NCI-H128 (cell line): ENCODE results near the gene ALOX12B.
"Not testable (repeated sequence)": the region's sequence is repeated elsewhere in the genome, so short reads cannot be mapped to it uniquely, and the experiment has no call there.

ENCODE experiments used
- DNase-seq: peaks from one replicate; lab custom pipeline; 2025; ENCODE audit not compliant: unreplicated experiment; lab: John Stamatoyannopoulos, UW

The ALOX12B gene

GRCh38 chr17:8119581-8120519 lies 32.3 kb upstream of the ALOX12B start:
- DNase-seq, result peak; percentile 53

GRCh38 chr17:8118769-8119580 lies 31.5 kb upstream of the ALOX12B start:
- DNase-seq, result peak; percentile 61

- no peak for DNase-seq
These were observed 30.7 kb upstream of the ALOX12B start, which contains the start of gene ALOXE3 for GRCh38 chr17:8117980-8118768. Gene ALOXE3 (minus strand): TSS chr17:8118514. CDS start chr17:8117990, 524 bp downstream.

DNA sequence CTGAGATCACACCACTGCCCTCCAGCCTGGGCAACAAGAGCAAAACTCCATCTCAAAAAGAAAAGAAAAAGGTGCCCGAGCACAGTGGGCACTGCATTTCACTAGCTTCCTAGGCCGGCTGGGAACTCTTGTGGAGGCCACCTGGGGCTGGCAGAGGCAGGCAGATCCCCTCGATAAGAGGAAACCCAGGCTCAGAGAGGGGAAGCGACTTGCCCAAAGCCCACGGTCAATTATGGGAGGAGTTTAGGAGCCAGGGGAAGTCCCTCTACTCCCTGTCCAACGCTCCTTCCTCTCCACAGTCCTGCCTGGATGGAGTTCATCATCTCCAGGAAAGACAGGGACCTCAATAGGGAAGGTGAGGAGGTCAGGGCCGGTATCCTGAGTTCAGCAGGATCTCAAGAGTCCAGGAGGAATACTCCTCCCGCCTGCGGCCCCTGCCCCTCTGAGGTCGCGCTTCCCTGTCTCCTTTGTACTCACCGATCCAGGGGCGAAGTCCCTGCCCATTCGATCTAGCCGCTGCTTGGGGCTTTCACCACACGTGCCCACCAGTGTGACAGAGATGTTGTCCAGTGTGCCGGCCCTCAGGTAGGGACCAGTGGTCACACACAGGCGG lies 30.0 kb upstream of the ALOX12B start:
- DNase-seq, result no peak

DNA sequence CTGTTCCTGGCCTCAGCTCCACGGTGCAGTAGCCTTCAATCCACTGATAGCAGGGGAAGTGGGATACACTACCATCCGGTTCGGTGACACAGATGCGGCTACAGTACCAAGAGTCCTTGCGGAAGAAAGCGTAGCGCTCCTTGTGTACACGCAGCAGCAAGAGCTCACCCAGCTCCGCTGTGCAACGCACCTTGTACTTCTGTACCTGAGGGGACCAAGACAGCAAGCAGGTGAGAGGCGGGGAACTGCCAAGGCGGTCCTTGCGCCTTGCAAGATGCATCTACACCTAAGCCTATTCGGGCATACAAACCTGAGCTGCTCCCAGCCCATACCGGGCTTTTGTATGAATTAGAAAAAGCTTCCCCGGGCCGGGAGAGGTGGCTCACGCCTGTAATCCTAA lies 29.3 kb upstream of the ALOX12B start:
- DNase-seq, result no peak

- no peak for DNase-seq
These were observed 23.4 kb upstream of the ALOX12B start for GRCh38 chr17:8110907-8111306.

- DNase-seq, result no peak
These were observed 22.9 kb upstream of the ALOX12B start for GRCh38 chr17:8110456-8110804.

DNA sequence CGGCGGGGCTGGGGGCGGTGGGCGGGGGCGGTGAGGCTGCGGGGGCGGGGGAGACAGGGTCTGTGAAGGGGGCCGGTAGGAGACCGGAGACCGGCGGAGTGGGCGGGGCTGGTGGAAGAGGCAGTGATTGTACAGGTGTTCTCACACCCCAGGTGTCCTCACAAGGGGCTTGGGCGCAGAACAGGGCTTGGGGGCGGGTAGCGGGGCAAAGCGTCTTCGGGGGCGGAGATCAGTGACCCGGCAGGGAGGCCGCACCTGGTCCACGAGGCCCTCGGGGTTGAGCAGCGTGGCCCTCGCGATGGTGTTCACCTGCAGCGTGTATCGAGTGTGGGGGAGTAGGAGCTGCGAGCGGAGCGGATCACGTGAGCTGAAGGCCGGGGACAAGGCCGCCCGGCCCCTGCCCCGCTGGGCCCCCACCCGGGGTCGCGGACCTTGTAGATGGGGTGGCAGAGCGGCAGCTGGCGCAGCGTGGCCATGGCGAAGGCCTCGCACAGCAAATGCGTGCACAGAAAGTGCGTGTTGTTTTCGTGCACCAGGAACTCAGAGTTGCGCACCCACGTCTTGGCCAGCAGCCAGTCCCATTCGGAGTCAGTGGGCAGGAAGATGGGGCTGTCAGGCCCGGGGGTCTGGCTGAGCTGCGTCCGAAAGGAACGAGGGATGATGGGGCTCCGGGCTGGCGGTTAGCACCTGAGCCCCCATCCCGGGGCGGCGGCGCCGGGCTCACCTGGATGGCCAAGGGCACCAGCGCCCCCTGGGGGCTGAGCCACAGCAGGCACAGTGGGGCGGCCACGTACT lies 22.3 kb upstream of the ALOX12B start:
- no peak for DNase-seq

DNA sequence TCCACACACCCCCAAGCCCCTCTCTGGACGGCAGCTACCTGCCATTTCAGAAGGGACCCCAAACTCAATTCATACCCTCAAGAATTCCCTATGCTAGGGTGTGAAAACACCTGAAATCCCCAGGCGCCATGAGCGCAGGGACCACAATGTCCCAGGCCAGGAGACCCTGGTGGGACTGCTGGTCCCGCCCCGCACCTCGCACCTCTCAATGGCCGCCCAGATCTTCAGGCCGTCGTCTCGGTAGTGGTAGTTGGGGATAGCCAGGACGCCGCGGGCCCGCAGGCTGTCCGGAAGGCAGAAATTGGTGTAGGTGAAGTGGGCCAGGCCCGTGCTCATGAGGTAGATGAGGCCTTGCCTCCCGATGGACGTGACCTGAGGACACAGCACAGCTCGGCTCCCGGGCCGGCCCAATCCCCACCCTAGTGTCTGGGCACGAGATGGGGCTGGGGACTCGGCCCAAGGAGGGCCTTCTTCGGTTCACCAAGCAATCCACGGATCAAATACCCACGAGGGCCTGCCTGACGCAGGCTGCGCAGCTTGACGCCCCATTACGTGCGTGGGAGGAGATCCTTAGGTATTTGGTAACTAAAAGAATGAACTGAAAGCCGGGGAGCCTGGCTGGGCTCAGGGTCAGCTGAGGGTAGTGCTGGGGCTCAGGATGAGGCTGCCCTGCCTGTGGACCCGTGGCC lies 21.6 kb upstream of the ALOX12B start:
- no peak for DNase-seq

- not testable (repeated sequence) for DNase-seq
These were observed 19.5 kb upstream of the ALOX12B start for GRCh38 chr17:8106980-8107379.

DNA sequence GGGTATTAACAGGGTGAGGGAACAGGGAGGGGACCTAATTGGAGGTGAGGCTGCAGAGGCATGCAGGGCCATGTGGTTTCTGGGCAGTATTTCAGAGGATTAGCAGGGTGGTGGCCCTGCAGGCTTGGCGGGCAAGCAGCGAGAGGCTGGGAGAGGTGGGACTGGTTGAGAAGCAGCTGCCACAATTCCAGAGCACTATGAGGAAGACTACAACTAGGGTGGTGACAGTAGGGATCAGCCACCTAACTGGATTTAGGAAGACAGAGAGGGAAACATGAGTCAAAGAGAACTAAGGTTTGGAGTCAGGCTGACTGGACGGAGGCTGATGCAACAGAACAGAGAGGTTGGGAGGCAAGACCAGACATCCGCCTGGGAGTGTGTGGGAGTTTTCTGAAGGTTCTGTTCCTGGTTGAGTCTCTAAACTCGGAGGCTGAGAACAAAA lies 18.5 kb upstream of the ALOX12B start:
- no peak for DNase-seq

DNA sequence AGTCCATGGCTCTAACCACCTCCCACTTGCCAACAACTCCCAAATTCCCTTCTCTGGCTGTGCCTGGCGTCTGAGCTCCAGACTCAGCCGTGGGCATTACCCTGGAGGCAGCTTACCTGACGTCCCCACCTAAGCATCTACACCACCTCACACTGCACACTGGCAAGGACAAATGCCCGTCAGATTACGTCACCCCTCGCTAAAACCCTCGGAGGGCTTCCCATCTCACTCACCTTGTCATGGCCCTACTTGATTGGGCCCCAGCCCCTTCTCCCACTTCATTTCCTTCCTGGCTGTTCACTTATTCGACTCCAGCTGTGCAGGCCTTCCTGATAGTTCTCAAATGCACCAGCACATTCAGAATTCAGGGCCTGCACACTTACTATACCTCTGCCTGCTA lies 17.4 kb upstream of the ALOX12B start:
- no peak for DNase-seq

DNA sequence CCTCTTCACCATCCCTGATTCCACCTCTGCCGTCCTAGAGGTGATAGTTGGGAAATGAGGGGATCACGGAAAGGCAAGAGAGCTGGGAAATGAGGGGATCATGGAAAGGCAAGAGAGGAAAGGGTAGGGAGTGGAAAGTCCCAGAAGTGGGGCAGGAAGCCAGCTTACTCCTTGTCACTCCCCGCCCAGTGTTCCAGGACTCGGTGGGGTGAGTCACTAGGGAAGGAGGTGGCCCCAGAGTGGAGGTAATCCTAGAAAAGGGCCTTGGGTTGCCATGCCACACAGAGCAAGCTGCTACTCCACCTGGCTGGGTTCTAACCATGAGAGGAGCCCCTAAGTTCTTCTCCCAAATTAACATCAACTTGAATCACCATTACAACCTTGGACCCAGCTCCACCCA lies 16.0 kb upstream of the ALOX12B start:
- DNase-seq, result no peak

DNA sequence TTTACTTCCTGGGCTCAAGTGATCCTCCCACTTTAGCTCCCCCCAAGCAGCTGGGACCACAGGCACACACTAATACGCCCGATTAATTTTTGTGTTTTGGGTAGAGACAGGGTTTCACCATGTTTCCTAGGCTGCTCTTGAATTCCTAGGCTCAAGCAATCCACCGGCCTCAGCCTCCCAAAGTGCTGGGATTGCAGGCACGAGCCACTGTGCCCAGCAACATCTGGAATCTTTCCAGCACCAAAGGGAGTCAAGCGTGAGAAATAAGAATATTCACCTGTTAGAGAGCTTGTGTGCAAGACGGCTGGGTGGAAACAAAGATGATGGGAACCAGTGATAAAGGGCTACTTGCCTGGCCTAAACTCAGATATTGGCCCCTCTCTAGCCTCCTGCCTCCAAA lies 14.2 kb upstream of the ALOX12B start:
- DNase-seq, result no peak

DNA sequence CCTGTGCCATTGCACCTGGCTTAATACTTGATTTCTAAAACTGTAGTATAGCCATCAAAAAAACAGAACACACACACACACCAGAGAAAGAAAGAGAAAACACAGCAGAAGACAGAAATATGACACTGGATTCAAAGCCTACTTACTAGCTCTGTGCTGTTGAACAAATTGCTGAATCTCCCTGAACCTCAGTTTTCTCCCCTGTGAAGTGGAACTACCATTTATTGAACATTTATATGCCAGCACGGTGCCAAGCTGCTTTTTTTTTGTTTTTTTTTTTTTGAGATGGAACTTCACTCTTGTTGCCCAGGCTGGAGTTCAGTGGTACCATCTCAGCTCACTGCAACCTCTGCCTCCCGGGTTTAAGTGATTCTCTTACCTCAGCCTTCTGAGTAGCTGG lies 13.2 kb upstream of the ALOX12B start:
- DNase-seq, result no peak

DNA sequence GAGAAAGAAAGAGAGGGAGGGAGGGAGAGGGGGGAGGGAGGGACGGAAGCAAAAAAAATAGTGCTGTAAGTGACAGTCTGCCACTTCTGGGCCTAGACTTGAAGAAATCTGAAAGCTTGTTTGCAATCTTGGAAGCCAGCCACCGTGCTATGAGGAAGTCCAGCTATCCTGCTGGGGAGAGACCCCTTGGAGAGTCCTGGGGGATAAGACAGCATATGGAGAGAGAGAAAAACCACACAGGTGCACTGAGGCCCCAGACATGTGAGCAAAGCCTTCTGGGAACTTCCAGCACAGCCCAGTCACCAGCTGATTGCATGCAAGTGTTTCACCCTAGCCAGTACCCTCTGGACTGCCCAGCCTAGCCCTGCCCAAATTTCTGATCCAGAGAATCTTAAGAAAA lies 12.6 kb upstream of the ALOX12B start:
- no peak for DNase-seq

DNA sequence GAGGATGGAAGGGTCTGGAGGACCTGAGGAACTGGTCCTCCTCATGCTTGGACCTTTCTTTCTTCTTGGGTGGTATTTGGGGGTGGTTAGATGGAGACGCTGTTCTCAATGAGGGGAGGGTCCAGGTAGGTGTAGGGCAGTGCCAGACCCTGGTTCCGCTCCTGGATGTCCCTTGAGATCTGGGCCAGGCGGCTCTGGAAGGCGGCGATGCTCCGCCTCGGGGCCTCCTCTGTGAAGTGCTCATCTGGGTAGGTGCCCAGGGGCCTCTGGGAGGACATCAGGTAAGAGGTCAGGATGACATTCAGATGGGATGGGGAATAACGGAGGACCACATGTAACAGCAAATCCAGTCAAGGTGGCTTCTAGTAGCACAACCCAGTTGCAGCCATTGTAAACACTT lies 9.0 kb upstream of the ALOX12B start:
- no peak for DNase-seq

DNA sequence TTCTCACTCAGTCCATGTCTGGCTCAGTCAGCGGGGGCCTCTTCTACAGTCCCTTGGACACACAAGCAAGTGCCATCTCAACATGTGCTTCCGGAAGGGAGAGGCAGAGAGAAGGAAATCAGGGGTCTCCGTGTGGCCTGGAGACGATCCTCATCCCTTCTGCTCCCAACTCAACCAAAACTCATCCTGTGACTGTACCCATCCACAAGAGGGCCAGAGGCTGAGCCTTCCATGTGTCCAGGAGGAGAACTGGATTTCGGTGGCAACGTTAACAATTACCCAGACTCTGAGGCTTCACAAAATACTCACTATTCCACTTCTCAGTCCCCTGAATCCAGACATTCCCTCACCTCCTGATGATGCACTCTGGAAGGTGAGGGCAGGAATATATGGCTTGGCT lies 7.8 kb upstream of the ALOX12B start:
- no peak for DNase-seq

DNA sequence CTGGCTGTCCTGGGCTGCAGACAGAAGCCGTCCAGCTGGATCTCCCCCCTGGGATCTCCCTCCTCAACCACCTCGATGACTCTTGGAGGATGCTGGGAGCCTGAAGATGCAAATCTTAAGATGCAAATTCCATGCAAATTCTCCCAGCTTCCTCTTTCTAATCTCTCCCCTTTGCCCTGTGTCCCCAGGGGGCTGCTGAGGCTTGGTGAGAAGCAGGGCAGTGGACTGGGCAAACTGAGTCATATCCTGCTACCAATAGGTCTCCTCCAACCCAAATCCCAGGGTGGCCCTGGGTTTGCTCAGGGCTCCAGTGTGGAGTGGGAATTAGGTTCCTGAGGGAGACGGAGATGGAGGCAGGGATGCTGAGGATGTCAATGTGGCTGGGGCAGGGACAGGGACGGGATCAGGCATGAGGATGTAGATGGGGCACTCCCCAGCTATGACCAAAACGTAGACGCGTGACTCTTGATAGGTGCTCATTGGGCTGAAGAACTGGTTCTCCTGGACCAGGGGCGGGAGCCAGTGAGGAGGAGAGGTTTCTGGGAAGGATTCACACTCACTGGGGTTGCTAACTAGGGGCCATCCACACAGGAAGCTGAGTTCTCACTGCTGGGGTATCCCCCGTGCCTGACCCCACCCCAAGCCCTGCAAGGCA lies 3.6 kb upstream of the ALOX12B start:
- DNase-seq, result no peak
